CD4-positive, alpha-beta memory T cell (primary cell): ENCODE results near the gene RCVRN. TPM values are rescaled to one million over a fixed set of nuclear protein-coding genes. Genes with fewer than 3 reads are reported as not detected.

Experiments used
- CTCF ChIA-PET: fragments of 350-600 bp; sonication (Branson Sonifier 250); formaldehyde crosslinking; loops from one replicate; lab custom pipeline; 2021; ENCODE audit warnings: inconsistent platforms; ENCODE audit not compliant: partially characterized antibody; lab: Charles Lee
- POLR2A ChIA-PET: fragments of 350-600 bp; sonication (Branson Sonifier 250); formaldehyde crosslinking; loops from one replicate; lab custom pipeline; 2021; ENCODE audit not compliant: partially characterized antibody; lab: Charles Lee
- DNase-seq, 5 donors: peaks; one replicate each; pipeline versions ENCODE4 v3.0.0 to v3.0.0-alpha.2; 2020 to 2022; ENCODE audit warnings: mixed read lengths in 1 of 5
- H3K27ac ChIP-seq: one replicate; pipeline ENCODE4 v1.7.0; 2013; ENCODE audit warnings: low read depth, low read length
- H3K27me3 ChIP-seq: 2 replicates; pipeline ENCODE4 v1.7.0; 2013; ENCODE audit warnings: mild to moderate bottlenecking, low read length, moderate library complexity; ENCODE audit not compliant: insufficient read depth
- H3K36me3 ChIP-seq: 2 replicates; pipeline ENCODE4 v1.7.0; 2013; ENCODE audit warnings: mild to moderate bottlenecking, low read length, moderate library complexity; ENCODE audit not compliant: insufficient read depth
- H3K4me1 ChIP-seq: 2 replicates; pipeline ENCODE4 v1.7.0; 2013; ENCODE audit warnings: mild to moderate bottlenecking, low read length, moderate library complexity; ENCODE audit not compliant: insufficient read depth
- H3K4me3 ChIP-seq, 2 donors: one replicate each; pipeline ENCODE4 v1.7.0; 2013; ENCODE audit warnings: low read length in 2 of 2, mild to moderate bottlenecking in 1 of 2
- H3K9me3 ChIP-seq, 2 donors: one replicate each; pipeline ENCODE4 v1.7.0; 2013; ENCODE audit warnings: low read length in 2 of 2, control low read depth in 1 of 2; ENCODE audit not compliant: control insufficient read depth in 1 of 2
- H3K27ac Mint-ChIP-seq, 7 donors: one replicate each; pipeline ENCODE4 v1.8.0; 2020 to 2021; ENCODE audit warnings: mixed read lengths in 7 of 7, mild to moderate bottlenecking in 6 of 7, inconsistent platforms in 3 of 7, moderate library complexity in 3 of 7
- H3K27me3 Mint-ChIP-seq, 2 donors: one replicate each; pipeline ENCODE4 v1.8.0; 2020 to 2021; ENCODE audit warnings: mixed read lengths in 2 of 2
- H3K36me3 Mint-ChIP-seq, 2 donors: one replicate each; pipeline ENCODE4 v1.8.0; 2020 to 2021; ENCODE audit warnings: mixed read lengths in 2 of 2, inconsistent platforms in 1 of 2, mild to moderate bottlenecking in 1 of 2
- H3K4me1 Mint-ChIP-seq, 4 donors: one replicate each; pipeline ENCODE4 v1.8.0; 2020 to 2021; ENCODE audit warnings: mixed read lengths in 4 of 4, mild to moderate bottlenecking in 1 of 4
- H3K4me3 Mint-ChIP-seq, 8 donors: one replicate each; pipeline ENCODE4 v1.8.0; 2020 to 2021; ENCODE audit warnings: mixed read lengths in 8 of 8, mild to moderate bottlenecking in 7 of 8, moderate library complexity in 6 of 8, inconsistent platforms in 3 of 8
- H3K9me3 Mint-ChIP-seq, 8 donors: one replicate each; pipeline ENCODE4 v1.8.0; 2020 to 2021; ENCODE audit warnings: mixed read lengths in 8 of 8, mild to moderate bottlenecking in 5 of 8, inconsistent platforms in 3 of 8, moderate library complexity in 1 of 8
- intact Hi-C: fragments of 100-400 bp; cut with micrococcal nuclease; formaldehyde crosslinking; loops from one replicate; pipeline ENCODE4 v1.15.1; 2023
- polyA plus RNA-seq, 2 donors: library from polyadenylated mRNA; unstranded; fragments of 300-500 nt; fragmentation: Illumina TruSeq; gene quantifications; one replicate each; pipeline ENCODE4 v1.2.3, GENCODE V29; 2021
- total RNA-seq, 2 experiments: library from RNA; stranded (reverse); gene quantifications; one replicate each; pipeline ENCODE4 v1.2.3, GENCODE V29; 2021

Gene RCVRN
- total and polyA plus RNA-seq, 4 experiments from 2014 or later = not detected

DNA sequence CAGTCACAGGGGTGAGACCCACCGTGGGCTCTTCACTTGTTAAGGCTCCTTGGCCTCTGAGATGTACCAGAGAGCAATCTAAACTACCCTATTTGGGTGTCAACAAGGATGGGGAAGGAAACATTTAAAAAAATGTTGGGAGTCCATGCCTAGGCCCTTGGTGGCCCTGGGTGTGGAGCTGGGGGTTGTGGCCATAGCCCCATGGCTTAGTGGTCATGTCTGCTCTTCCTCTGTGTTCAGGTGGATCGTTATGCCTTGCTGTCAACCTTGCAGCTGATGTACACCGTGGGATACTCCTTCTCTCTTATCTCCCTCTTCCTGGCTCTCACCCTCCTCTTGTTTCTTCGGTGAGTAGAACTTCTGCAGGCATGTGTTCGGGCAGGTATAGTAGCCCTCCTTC is 50.8 kb downstream of the RCVRN start:
- Histone ChIP-seq H3K36me3 (no peaks in the 10 kb centered on the region), H3K4me3 (no peak overlapping the region), H3K27ac (no peak overlapping the region), H3K9me3 (no peaks in the 10 kb centered on the region), H3K27me3 (no peaks in the 10 kb centered on the region), H3K4me1 (no peaks in the 10 kb centered on the region)
- ChIA-PET POLR2A (no interaction called here), CTCF (no interaction called here)
- Mint-ChIP-seq H3K4me3 (no peak overlapping the region), H3K4me1 (no peaks in the 10 kb centered on the region), H3K36me3 (no peaks in the 10 kb centered on the region), H3K27ac (no peak overlapping the region), H3K9me3 (peaks cover 0 to 18% (median 4%) of the 10 kb centered on the region in 8 donors), H3K27me3 (peaks cover 3 to 12% of the 10 kb centered on the region in 2 donors)
- intact Hi-C loops = no loop called here
- DNase-seq = no peak

DNA sequence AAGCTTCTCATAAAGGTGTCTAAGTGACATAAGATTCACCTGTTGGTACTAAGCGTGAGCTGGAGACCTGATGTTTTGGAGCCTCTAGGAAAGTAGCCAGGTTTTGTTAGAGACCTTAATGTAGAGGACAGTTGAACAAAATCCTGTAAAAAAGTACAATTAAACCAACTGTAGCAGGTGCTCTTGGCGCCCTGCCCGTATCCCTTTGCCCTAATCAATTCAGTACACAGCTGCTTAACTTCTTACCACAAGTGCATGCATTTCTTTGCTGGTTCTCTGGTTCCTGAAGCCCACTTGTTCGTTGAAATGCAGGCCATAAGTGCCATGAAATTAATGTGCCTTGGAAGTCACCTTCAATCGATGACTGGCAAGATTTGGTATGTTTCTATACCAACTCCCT is 54.9 kb downstream of the RCVRN start:
- H3K36me3 ChIP-seq = no peaks in the 10 kb centered on the region
- no peak overlapping the region for H3K4me3 Mint-ChIP-seq
- no peaks in the 10 kb centered on the region for H3K27me3 ChIP-seq
- CTCF ChIA-PET = no interaction called here
- H3K4me1 Mint-ChIP-seq = no peaks in the 10 kb centered on the region
- peaks cover 0 to 4% (median under 1%) of the 10 kb centered on the region in 8 donors for H3K9me3 Mint-ChIP-seq
- POLR2A ChIA-PET = no interaction called here
- intact Hi-C loops = no loop called here
- H3K27ac ChIP-seq = no peak overlapping the region
- no peaks in the 10 kb centered on the region for H3K36me3 Mint-ChIP-seq
- H3K27me3 Mint-ChIP-seq = peaks cover 0 to 9% of the 10 kb centered on the region in 2 donors
- H3K9me3 ChIP-seq = no peaks in the 10 kb centered on the region
- no peak for DNase-seq
- H3K27ac Mint-ChIP-seq = no peak overlapping the region
- H3K4me3 ChIP-seq = no peak overlapping the region
- no peaks in the 10 kb centered on the region for H3K4me1 ChIP-seq

Other genes starting within 250 kb of the RCVRN start
- not detected for gene DHRS7C, start 113.7 kb downstream of the RCVRN start, total RNA-seq
- not detected for gene DHRS7C, start 113.7 kb downstream of the RCVRN start, polyA plus RNA-seq
- not detected for gene GSG1L2, start 83.2 kb downstream of the RCVRN start, total RNA-seq
- gene GSG1L2, start 83.2 kb downstream of the RCVRN start, polyA plus RNA-seq = not detected
- gene GLP2R, start 79.3 kb downstream of the RCVRN start, total RNA-seq = not detected
- gene GLP2R, start 79.3 kb downstream of the RCVRN start, polyA plus RNA-seq = not detected